ENCODE data around the gene SPRED1. TPM values are rescaled to one million over a fixed set of nuclear protein-coding genes. Genes with fewer than 3 reads are reported as not detected.

Gene SPRED1
- total and polyA plus RNA-seq, 9 of the 15 experiments (the other 6 are each of a cell fraction or from before 2014, with no cell fraction given): 2.8 to 17.4 (median 7.9) TPM

DNA sequence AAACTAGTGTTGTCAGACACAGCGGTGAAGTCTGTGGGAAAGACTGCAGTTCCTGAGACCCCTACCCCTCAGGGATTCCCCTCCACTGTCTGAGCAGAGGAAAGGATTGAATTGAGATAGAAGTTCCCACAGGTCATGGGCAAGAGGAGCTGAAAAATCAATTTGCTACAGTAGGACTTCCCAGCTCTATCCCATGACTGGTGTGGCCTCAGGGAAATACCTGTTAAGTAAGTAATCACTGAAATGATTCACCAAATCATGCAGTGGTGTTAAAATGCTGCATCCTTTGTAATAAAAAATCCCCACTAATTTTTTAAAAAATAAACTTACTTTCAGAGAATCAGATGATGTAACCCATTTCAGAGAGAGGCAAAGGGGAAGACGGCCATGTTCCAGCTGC lies 45.0 kb upstream of the SPRED1 start (continued):
- TF ChIP-seq POLR3G (IDR thresholded peaks at IDR 0.05; ENCODE audit: extremely low read depth, insufficient read length, insufficient replicate concordance): no peak

DNA sequence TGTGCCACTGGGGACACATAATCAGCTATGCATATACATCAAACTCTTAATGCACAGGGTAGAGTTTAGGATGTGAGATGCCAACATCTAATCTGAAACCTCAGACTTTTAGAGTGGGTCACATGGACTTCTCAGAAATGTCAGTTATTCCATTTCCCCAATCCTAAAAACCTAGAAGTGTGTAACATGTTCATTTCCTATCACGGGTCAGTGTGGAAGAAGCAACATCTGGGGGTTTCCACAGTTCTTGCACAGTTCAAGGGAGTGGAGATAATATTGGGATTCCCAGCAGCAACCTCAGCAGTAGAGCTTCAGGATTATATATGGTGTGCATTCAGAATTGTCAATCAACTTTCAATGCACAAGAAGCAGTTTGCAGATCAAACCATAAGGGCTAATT lies 44.4 kb upstream of the SPRED1 start:
- ChIA-PET CTCF (ENCODE audit: low intra/inter-chr PET ratio) (no interaction called here), POLR2A (interaction anchor here (1.0 kb wide), 1 partner anchor 11 kb away, joined by 3 read pairs; no protein-coding TSS in a partner anchor)
- no peaks in the 10 kb centered on the region for H3K9me1 ChIP-seq (ENCODE audit: control insufficient read depth, insufficient read depth, low read length)
- no peaks in the 10 kb centered on the region for H3K9me3 ChIP-seq (replicated peaks; ENCODE audit: control insufficient read depth, insufficient read depth, low read depth, low read length)
- no peak overlapping the region for H3K9ac ChIP-seq (ENCODE audit: insufficient read depth in 1 of 2, low read depth in 2 of 2, low read length in 2 of 2)
- H3K4me3 ChIP-seq: no peak overlapping the region
- no peaks in the 10 kb centered on the region for H4K20me1 ChIP-seq (replicated peaks; ENCODE audit: control insufficient read depth, insufficient read depth, low read length)
- DNase-seq (ENCODE audit: extremely low read depth in 1 of 4, low spot score in 3 of 4): no peak
- no peak overlapping the region for H2AFZ ChIP-seq (ENCODE audit: low read depth, low read length)
- H3K4me1 ChIP-seq (replicated peaks in 1 of 2; ENCODE audit: control insufficient read depth in 2 of 2, insufficient read depth in 2 of 2, low read length in 2 of 2): no peaks in the 10 kb centered on the region
- H3K79me2 ChIP-seq (ENCODE audit: control insufficient read depth, insufficient read depth, low read length): no peaks in the 10 kb centered on the region
- BruUV-seq (replicated peaks): no TSS peak
- peaks cover 7 to 8% of the 10 kb centered on the region in 2 experiments; a peak in 3 of 5 replicates for H3K27me3 ChIP-seq (ENCODE audit: control insufficient read depth in 2 of 2, insufficient read depth in 2 of 2, low read length in 2 of 2)
- H3K36me3 ChIP-seq (ENCODE audit: control insufficient read depth, insufficient read depth, low read length): no peaks in the 10 kb centered on the region
- 0% methylated on average over 1 of the region's 1 CpG for WGBS (ENCODE audit: insufficient coverage, low coverage, missing lambda C conversion rate)
- no peak for FAIRE-seq
- TF ChIP-seq, protein P1, sequence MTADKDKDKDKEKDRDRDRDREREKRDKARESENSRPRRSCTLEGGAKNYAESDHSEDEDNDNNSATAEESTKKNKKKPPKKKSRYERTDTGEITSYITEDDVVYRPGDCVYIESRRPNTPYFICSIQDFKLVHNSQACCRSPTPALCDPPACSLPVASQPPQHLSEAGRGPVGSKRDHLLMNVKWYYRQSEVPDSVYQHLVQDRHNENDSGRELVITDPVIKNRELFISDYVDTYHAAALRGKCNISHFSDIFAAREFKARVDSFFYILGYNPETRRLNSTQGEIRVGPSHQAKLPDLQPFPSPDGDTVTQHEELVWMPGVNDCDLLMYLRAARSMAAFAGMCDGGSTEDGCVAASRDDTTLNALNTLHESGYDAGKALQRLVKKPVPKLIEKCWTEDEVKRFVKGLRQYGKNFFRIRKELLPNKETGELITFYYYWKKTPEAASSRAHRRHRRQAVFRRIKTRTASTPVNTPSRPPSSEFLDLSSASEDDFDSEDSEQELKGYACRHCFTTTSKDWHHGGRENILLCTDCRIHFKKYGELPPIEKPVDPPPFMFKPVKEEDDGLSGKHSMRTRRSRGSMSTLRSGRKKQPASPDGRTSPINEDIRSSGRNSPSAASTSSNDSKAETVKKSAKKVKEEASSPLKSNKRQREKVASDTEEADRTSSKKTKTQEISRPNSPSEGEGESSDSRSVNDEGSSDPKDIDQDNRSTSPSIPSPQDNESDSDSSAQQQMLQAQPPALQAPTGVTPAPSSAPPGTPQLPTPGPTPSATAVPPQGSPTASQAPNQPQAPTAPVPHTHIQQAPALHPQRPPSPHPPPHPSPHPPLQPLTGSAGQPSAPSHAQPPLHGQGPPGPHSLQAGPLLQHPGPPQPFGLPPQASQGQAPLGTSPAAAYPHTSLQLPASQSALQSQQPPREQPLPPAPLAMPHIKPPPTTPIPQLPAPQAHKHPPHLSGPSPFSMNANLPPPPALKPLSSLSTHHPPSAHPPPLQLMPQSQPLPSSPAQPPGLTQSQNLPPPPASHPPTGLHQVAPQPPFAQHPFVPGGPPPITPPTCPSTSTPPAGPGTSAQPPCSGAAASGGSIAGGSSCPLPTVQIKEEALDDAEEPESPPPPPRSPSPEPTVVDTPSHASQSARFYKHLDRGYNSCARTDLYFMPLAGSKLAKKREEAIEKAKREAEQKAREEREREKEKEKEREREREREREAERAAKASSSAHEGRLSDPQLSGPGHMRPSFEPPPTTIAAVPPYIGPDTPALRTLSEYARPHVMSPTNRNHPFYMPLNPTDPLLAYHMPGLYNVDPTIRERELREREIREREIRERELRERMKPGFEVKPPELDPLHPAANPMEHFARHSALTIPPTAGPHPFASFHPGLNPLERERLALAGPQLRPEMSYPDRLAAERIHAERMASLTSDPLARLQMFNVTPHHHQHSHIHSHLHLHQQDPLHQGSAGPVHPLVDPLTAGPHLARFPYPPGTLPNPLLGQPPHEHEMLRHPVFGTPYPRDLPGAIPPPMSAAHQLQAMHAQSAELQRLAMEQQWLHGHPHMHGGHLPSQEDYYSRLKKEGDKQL (CRISPR knock-in tag; IDR thresholded peaks at IDR 0.05; ENCODE audit: borderline replicate concordance): no peak
- no peak for TF ChIP-seq ZNF324 (CRISPR knock-in tag; IDR thresholded peaks at IDR 0.05)
- intact Hi-C loops (cut with micrococcal nuclease): no loop called here
- no peak overlapping the region for H3K27ac ChIP-seq (ENCODE audit: extremely low read depth, low read depth, low read length)
- no peak overlapping the region for H3K4me2 ChIP-seq (ENCODE audit: insufficient read depth, low read length)
- in situ Hi-C loops (cut with MboI): no loop called here
- ATAC-seq: no peak
